ENCODE data around the gene RBFA.

The RBFA gene

GRCh38 chr18:80033181-80034067 lies 810 bp upstream of the RBFA start:
- DNase-seq = no peak

- no peak for DNase-seq
These were observed 695 bp downstream of the RBFA start for GRCh38 chr18:80034852-80035406.

GRCh38 chr18:80035997-80036396 lies 1.8 kb downstream of the RBFA start:
- DNase-seq = no peak

GRCh38 chr18:80037300-80037699 lies 3.1 kb downstream of the RBFA start:
- no peak for DNase-seq

GRCh38 chr18:80037869-80038630 lies 3.8 kb downstream of the RBFA start:
- no peak for DNase-seq

GRCh38 chr18:80040515-80040914 lies 6.3 kb downstream of the RBFA start:
- DNase-seq = no peak

GRCh38 chr18:80041424-80041823 lies 7.2 kb downstream of the RBFA start:
- DNase-seq = no peak

GRCh38 chr18:80042785-80043184 lies 8.6 kb downstream of the RBFA start:
- no peak for DNase-seq

- no peak for DNase-seq
These were observed 9.8 kb downstream of the RBFA start for GRCh38 chr18:80044072-80044471.

- no peak for DNase-seq
These were observed 11.8 kb downstream of the RBFA start for GRCh38 chr18:80046011-80046410.

GRCh38 chr18:80046431-80046830 lies 12.2 kb downstream of the RBFA start:
- DNase-seq = no peak

GRCh38 chr18:80046961-80047541 lies 12.8 kb downstream of the RBFA start:
- DNase-seq = no peak

- DNase-seq = no peak
These were observed 16.6 kb downstream of the RBFA start for GRCh38 chr18:80050797-80051196.

GRCh38 chr18:80056095-80056494 lies 21.9 kb downstream of the RBFA start:
- no peak for DNase-seq

GRCh38 chr18:80059945-80060344 lies 25.7 kb downstream of the RBFA start:
- DNase-seq = no peak

GRCh38 chr18:80065705-80066104 lies 31.5 kb downstream of the RBFA start:
- no peak for DNase-seq

GRCh38 chr18:80067321-80067720 lies 33.1 kb downstream of the RBFA start:
- DNase-seq = no peak

- DNase-seq = no peak
These were observed 33.7 kb downstream of the RBFA start for GRCh38 chr18:80067897-80068296.

- no peak for DNase-seq
These were observed 34.5 kb downstream of the RBFA start for GRCh38 chr18:80068571-80069272.

GRCh38 chr18:80070825-80071224 lies 36.6 kb downstream of the RBFA start:
- DNase-seq = no peak

- DNase-seq = no peak
These were observed 39.9 kb downstream of the RBFA start for GRCh38 chr18:80074183-80074582.

GRCh38 chr18:80074697-80075096 lies 40.5 kb downstream of the RBFA start:
- no peak for DNase-seq

- DNase-seq = no peak
These were observed 41.7 kb downstream of the RBFA start for GRCh38 chr18:80075940-80076339.

All from NCI-H1436 (cell line).